HG03521 (cell line): ENCODE results near the gene SYNE1.
A peak's percentile ranks its signal among the peaks of the same experiment; 100 is the strongest.

Experiments
- ATAC-seq: cut with Tn5 transposase; IDR thresholded peaks from one replicate; pipeline ENCODE4 v1.9.1; 2021; ENCODE audit warnings: mild to moderate bottlenecking, moderate library complexity; ENCODE audit not compliant: unreplicated experiment

Gene SYNE1

GRCh38 chr6:152201120-152201519 is 436.0 kb downstream of the SYNE1 start:
- ATAC-seq: no peak

GRCh38 chr6:152195896-152196295 is 441.3 kb downstream of the SYNE1 start:
- no peak for ATAC-seq

- ATAC-seq: no peak
Measured at GRCh38 chr6:152189736-152190135, 447.4 kb downstream of the SYNE1 start.

DNA sequence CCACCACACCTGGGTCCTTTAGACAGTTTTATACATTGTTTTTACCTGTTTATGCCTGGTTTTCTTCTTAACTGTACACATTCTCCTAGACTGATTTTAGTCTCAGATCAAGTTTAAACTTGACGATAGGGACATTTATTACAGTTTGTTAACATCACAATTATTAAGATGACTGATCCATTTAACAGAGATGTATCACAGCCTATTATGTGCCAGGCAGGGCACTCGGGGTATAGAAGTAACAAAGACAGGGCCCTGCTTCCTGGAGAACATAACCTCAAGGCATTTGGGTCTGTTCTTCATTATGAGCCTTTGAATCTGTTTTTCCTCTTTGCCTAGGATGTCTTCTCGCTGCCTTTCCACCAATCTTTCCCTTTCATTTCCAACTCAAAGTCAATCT is 449.2 kb downstream of the SYNE1 start:
- no peak for ATAC-seq

DNA sequence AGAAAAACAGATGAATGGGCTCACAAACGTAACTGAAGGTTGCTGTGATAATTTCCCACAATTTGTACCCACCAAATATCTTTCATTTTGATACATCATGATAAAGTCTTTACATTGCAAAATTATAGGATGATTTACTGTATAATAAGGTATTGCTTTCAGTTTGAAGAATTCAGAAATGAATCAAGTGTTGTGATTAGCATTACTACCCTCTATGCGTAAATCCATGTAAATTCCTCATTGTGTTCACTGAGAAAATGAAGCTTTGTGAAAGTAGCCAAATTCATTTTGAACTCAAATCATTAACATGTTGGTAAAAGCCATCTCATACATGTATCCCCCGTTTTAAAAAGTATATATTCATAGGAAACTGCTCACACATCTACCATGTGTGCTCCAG is 450.3 kb downstream of the SYNE1 start:
- no peak for ATAC-seq

DNA sequence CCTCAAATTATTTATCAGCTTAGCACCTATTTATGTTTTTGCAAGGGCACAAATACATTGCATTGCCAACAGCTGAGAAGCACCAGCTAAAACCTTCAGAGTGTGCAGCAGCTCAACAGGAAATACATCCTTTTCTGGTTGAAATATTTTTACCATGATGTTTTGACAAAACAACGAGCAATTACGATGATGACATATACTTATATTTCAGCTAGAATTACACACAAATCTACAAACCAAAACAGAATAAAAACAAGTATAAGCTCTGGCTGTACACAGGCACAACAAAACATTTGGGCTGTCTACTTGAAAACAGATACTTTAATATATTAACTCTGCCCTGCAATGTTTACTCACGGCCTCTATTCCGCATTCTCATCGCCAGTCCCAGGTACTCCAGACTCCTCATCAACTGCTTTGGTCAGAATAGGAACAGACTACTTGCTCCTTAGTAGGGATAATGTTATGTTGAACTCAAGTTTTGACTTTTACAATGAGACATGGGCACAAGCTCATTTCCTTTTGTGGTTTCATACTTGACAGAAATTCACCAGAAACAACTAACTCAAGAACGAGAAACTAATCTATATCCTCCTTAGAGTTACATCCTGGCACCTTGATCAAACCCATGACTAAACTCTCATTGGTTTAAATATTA is 452.1 kb downstream of the SYNE1 start:
- peak; percentile 43 for ATAC-seq

DNA sequence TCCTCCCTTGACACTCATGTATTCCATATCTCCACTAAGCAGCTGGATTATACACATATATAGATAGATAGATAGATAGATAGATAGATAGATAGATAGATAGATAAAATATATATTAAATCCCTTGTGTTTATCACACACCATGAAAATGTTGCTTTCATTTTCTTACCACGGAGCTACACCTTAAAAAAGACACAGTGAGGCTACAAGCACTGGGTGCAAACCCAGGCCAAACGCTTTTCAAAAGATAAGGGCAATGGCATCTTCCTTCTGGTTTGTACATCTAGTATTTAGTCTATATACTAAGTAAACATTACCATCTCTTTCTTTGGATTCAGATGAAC is 452.6 kb downstream of the SYNE1 start:
- peak; percentile 35 for ATAC-seq

DNA sequence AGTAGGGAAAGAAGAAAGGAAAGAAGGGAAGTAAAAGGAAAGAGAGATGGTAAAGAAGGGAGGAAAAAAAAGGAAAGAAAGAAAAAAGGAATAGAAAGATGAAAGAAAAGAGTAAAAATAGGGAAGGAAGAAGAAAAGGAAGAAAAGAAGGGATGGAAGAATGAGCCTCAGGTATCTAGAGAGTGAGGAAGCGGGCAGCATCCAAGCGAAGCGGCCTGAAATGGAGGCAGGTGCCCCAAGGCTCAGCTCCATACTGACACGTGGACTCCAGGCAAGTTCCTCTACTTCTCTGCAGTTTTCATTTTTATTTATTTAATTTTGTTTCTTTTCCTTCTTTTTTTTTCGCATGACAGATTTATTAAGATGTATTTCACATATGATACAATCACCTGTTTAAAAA is 456.6 kb downstream of the SYNE1 start:
- no peak for ATAC-seq

- no peak for ATAC-seq
Measured at GRCh38 chr6:152176268-152176667, 460.9 kb downstream of the SYNE1 start.

- ATAC-seq: no peak
Measured at GRCh38 chr6:152173957-152174356, 463.2 kb downstream of the SYNE1 start.

DNA sequence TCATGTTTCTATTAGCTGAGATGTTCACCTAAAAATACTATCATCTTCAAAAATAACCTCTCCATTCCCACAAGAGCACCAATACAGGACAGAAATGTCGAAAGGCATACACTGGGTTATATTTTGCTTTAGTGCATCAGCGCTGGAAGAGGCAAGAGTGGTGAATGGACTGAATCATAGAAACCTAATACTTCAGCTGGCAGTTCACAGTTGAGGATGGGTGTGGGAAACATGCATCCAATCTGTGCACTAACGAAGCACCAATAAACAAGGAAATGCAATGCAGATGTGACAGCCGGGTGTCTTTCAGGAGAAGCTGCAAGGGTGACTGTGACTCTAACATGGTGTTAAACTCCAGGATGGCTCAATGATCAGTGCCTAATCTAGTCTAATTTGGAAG is 463.8 kb downstream of the SYNE1 start:
- ATAC-seq: no peak

- ATAC-seq: peak; percentile 97
Measured at GRCh38 chr6:152170702-152171667, 466.2 kb downstream of the SYNE1 start.

DNA sequence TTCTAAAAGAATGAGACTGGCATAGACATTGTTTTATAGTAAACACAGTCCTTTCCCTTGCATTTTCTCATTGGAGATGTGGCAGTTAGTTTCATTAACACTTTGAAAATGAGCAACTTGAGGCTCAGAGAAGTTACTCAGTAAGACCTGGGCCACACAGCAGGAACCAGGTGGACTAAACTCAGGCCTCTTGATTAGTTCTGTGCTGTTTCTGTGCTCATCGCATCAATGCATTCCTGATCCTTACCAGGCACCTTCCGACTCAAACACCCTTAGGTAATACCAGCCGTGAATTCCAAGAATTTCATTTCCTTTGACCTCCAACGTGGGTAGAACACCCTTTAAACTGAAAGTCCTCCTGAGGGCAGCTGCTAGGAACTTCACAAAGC is 466.9 kb downstream of the SYNE1 start:
- no peak for ATAC-seq

DNA sequence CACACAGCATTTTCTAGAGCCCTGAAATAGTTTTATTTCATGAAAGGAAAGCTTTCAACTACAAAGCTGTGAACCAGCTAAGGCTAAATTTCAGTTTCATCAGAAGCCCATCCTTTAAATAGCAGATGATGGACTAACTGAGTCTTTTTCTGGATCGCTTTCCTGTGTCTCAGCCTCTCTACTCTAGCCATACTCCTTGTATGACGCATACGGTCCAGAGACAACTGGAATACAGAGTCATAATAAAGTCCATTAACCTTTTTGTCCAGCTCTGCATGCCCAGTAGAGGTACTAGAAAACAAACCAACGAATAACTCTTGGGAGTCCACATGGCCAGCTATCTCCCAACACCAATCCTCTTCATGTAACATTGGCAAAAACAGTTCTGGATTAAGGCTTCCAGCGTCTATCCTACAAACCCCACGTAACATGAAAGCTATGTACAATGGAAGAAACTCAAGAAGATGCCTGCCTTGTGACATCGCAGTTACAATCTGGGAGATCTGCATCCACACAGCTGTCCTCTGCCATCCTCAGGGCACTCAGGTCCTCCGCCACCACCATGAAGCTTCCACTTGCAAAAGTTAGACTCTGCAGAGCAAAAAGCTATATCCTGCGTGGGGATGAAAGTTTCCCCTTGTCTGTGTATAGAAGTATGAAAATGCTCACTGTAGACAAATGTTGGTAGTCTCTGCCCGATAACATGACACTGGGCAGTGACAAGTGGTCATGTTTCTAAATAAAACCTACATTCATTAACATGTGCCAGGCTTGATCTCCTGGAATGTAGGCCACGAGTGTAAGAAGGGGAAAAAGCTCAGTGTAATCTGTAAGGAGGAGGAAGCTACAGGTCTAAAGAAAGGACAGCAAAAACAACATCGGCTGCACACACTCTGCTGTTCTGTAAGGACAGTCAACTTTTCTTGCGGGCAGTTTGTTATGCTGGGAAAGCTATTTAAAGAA is 469.2 kb downstream of the SYNE1 start:
- ATAC-seq: no peak

- no peak for ATAC-seq
Measured at GRCh38 chr6:152166897-152167296, 470.3 kb downstream of the SYNE1 start.

GRCh38 chr6:152166497-152166896 is 470.7 kb downstream of the SYNE1 start:
- ATAC-seq: no peak

DNA sequence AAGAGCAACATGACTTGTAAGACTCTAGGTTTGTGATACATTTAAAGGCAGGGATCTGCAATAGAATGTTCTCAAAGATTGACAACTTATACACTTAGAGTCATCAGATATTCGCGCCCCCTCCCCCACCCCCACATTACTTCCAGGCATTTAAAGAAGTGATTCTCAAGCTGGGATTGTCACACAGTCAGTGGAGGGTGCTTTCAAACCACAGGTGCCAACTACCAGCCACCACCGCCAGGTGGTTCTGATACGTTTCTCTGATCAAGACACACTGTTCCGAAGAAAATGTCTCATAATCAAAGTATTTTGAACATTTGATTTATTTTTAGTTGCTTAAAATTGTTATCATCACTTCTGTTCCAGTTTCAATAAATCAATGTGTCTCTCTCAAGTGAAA is 472.2 kb downstream of the SYNE1 start:
- ATAC-seq: no peak

DNA sequence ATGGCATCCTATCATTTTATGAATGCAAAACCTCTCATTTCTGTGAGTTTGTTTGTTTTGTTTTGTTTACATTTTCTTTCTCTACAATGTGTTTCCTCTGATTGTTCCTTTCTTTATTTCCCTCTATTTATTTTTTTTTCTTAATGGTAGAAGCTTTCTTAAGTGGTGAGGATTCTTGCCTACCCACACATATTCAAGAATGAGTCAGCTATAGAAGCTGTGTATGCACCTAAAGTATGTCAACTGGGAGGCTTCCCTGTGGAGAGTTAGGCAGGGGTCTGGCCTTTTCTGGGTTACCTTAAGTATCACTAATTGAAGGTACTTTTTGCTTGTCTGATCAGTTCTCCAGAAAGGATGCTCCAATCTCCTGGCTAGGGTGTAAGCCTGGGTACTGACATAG is 475.7 kb downstream of the SYNE1 start:
- ATAC-seq: no peak

DNA sequence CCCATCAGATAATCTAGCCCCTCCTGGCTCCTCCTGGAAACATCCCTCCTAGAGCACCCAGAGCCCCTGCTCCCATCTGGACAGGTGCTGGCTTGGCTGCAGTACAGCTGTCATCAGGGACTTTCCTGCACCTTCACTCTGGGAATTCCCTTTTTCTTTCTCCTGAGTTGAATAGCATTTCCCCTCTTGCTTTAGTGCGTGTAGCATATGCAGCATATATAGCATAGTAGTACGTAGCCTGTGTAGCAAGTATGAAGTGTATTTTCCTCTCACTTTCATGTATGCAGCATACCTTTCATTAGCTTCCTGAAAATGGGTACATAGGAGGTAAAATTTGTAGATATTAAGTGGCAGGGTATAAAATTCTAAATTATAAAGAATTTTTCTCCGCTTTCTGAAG is 476.8 kb downstream of the SYNE1 start:
- ATAC-seq: peak; percentile 85

DNA sequence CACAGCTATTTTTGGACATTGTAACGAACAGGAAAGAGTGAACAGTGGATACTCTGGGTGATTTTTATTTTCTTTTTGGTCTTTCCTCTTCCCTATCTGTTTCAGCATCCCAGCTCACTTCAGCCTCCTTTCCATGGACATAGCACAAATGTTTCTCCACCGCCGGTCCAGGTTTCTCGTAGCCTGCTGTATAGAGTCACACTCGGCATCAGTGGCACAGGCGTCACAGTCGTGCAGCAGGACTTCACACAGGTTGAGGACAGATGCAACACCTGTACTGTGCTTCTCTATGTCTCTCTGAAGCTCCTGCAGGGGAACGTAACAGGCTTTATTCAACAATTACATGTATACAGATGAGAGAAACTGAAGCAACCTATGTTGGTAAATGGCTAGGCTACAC is 481.4 kb downstream of the SYNE1 start:
- ATAC-seq: no peak
